Esophagus squamous epithelium (tissue), 4 donors: ENCODE measurements around the gene KLHDC8A.

Experiments
- CTCF ChIP-seq, 6 experiments: fragments of 450-650 bp in 4 of 6; fragments of 200-600 bp in 2 of 6; sonication (generic) in 2 of 6; IDR thresholded peaks; one replicate each; pipeline ENCODE4 v1.5.1; 2016 to 2019; ENCODE audit warnings: antibody characterized with exemption in 6 of 6, mild to moderate bottlenecking in 4 of 6, moderate library complexity in 4 of 6
- POLR2A ChIP-seq, 4 donors: fragments of 450-650 bp; IDR thresholded peaks; one replicate each; pipeline ENCODE4 v1.6.1; 2017; ENCODE audit warnings: antibody characterized with exemption in 4 of 4, mild to moderate bottlenecking in 4 of 4, moderate library complexity in 3 of 4

- TF ChIP-seq POLR2A (IDR thresholded peaks at IDR 0.05) (no peak), CTCF (IDR thresholded peaks at IDR 0.05) (no peak)
Measured at GRCh38 chr1:205344066-205344928, 12.4 kb downstream of the KLHDC8A start.
